ENCODE data around the gene IRS2. TPM values are rescaled to one million over a fixed set of nuclear protein-coding genes. Genes with fewer than 3 reads are reported as not detected.

Gene IRS2, protein sequence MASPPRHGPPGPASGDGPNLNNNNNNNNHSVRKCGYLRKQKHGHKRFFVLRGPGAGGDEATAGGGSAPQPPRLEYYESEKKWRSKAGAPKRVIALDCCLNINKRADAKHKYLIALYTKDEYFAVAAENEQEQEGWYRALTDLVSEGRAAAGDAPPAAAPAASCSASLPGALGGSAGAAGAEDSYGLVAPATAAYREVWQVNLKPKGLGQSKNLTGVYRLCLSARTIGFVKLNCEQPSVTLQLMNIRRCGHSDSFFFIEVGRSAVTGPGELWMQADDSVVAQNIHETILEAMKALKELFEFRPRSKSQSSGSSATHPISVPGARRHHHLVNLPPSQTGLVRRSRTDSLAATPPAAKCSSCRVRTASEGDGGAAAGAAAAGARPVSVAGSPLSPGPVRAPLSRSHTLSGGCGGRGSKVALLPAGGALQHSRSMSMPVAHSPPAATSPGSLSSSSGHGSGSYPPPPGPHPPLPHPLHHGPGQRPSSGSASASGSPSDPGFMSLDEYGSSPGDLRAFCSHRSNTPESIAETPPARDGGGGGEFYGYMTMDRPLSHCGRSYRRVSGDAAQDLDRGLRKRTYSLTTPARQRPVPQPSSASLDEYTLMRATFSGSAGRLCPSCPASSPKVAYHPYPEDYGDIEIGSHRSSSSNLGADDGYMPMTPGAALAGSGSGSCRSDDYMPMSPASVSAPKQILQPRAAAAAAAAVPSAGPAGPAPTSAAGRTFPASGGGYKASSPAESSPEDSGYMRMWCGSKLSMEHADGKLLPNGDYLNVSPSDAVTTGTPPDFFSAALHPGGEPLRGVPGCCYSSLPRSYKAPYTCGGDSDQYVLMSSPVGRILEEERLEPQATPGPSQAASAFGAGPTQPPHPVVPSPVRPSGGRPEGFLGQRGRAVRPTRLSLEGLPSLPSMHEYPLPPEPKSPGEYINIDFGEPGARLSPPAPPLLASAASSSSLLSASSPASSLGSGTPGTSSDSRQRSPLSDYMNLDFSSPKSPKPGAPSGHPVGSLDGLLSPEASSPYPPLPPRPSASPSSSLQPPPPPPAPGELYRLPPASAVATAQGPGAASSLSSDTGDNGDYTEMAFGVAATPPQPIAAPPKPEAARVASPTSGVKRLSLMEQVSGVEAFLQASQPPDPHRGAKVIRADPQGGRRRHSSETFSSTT (N-terminal part only)
- polyA plus RNA-seq (1.1 to 2.3 TPM (median 2.0 TPM) in 3 replicates), polyA minus RNA-seq (0.73 to 1.7 TPM (median 1.3 TPM) in 3 replicates)
- 14.3 TPM for polyA plus RNA-seq (2011; ENCODE audit: low read depth)
- 1.2 and 1.5 TPM in 2 replicates for polyA plus RNA-seq (2011; cell fraction: cytosol; rRNA removed)
- 3.1 and 3.8 TPM in 2 replicates for polyA plus RNA-seq (2011; cell fraction: nucleus; rRNA removed)
- polyA plus RNA-seq (2012; ENCODE audit: low replicate concordance): 3.7 and 13.2 TPM in 2 replicates
- 3.5 TPM for polyA minus RNA-seq (2011; cell fraction: cytosol; rRNA and poly(A)+ RNA removed)
- 5.5 and 6.1 TPM in 2 replicates for polyA minus RNA-seq (2011; cell fraction: nucleus; rRNA and poly(A)+ RNA removed)

DNA sequence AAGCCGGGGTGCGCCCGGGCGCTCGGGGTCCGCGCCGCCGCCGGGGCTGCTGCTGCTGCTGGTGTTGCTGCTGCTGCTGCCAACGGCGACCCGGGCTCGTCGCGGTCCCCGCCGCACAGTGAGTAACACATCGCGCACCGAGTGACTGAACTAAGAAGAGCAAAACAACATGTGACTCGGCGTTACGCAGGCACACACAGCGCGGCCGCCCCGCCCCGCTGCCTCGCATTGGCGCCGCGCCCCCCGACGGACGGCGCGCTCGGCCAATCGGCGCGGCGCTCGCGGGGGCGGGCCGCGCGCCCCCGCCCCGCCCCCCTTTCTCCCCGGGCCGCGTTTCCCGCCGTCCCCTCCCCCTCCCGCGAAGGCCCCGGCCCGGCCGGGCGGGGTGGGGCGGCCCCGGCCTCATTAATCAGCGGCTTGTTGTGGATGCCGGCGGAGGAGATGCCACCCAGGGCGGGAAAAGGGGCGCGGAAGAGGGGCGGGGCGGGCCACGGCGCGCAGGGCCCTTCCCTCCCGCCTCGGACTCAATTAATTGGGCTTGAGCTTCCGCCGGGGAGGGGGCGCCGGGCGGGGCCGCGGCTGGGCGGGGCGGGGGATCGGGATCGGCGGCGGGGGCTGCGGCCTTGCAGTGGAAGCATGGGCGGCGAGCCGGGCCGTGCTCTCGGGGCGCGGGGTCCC is at the start of gene IRS2:
IRS2 (minus strand) TSS at position 127 of the 678 bp plus-strand sequence. CDS start 530 bp downstream, outside the sequence.
- Histone ChIP-seq H3K9ac (ENCODE audit: control insufficient read depth, extremely low read depth, insufficient read depth, low read length) (peak within 1 kb of the TSS; percentile 82), H3K4me3 (ENCODE audit: control insufficient read depth in 2 of 3, extremely low read depth in 1 of 3, insufficient read depth in 2 of 3, low read depth in 1 of 3, low read length in 3 of 3) (peak within 1 kb of the TSS; percentile 66 to 75 (median 74)), H4K20me1 (ENCODE audit: control insufficient read depth, extremely low read depth, insufficient read depth, low read length) (no peaks in the 10 kb centered on the region), H3K9me3 (ENCODE audit: control insufficient read depth, low read depth, low read length) (no peaks in the 10 kb centered on the region), H3K4me1 (ENCODE audit: control insufficient read depth, extremely low read depth, insufficient read depth, low read length) (peaks cover 7% of the 10 kb centered on the region), H3K4me2 (ENCODE audit: control insufficient read depth, extremely low read depth, insufficient read depth, low read depth, low read length) (peak within 1 kb of the TSS; percentile 73), H3K36me3 (ENCODE audit: control insufficient read depth in 2 of 2, extremely low read depth in 1 of 2, insufficient read depth in 2 of 2, low read length in 2 of 2) (no peaks in the 10 kb centered on the region), H3K27ac (ENCODE audit: control insufficient read depth, insufficient read depth, low read length) (peak within 1 kb of the TSS; percentile 56), H3K27me3 (ENCODE audit: control insufficient read depth, extremely low read depth, insufficient read depth, low read length) (no peaks in the 10 kb centered on the region), H3K79me2 (ENCODE audit: control insufficient read depth, insufficient read depth, low read length) (peaks cover 31% of the 10 kb centered on the region), H2AFZ (ENCODE audit: control insufficient read depth, low read length) (peak within 1 kb of the TSS; percentile 63), H3K9me1 (ENCODE audit: control insufficient read depth, extremely low read depth, insufficient read depth, low read length) (no peaks in the 10 kb centered on the region)
- no peak for TF ChIP-seq EZH2 (IDR thresholded peaks at IDR 0.05; ENCODE audit: low read length)
- no peak for TF ChIP-seq CTCF (optimal IDR thresholded peaks at IDR 0.05 in 1 of 3, IDR thresholded peaks at IDR 0.05 in 1 of 3, conservative IDR thresholded peaks at IDR 0.05 in 1 of 3; ENCODE audit: extremely low read depth in 1 of 3, insufficient read depth in 2 of 3, low read length in 3 of 3)
- DNase-seq (ENCODE audit: low read depth, low spot score): peak; percentile 72
- dilution Hi-C loops (cut with MboI; ENCODE audit: extremely low pct_ligation_motif_present, low sequenced_read_pairs): no loop called here
- no peak for FAIRE-seq
